Measurements from ENCODE around the gene NOXO1. TPM values are rescaled to one million over a fixed set of nuclear protein-coding genes. Genes with fewer than 3 reads are reported as not detected.

Gene NOXO1
- polyA plus RNA-seq, 1 of the 3 experiments (the other 2 are of a cell fraction) = 0.21 TPM

- TF ChIP-seq USF2 (IDR thresholded peaks at IDR 0.05; ENCODE audit: borderline replicate concordance, low read depth, low read length) (no peak), TCF12 (IDR thresholded peaks at IDR 0.05) (no peak), CHD2 (IDR thresholded peaks at IDR 0.05; ENCODE audit: low read length, partially characterized antibody) (no peak), MXI1 (IDR thresholded peaks at IDR 0.05; ENCODE audit: low read depth, low read length) (no peak), GATA2 (CRISPR knock-in tag; IDR thresholded peaks at IDR 0.05) (no peak)
Measured at GRCh38 chr16:1966460-1966859, 14.8 kb downstream of the NOXO1 start, which contains the start of gene RNF151 (continued).

- no peaks in the 10 kb centered on the region for H3K9me3 ChIP-seq
- ChIA-PET POLR2A (interaction anchor here (0.6 to 2.0 kb wide), 27 partner anchors 10 to 545 kb away, joined by 3 to 17 read pairs (median 5); partner anchors contain the start of genes GFER, MSRB1, NOXO1 and NUBP2), CTCF (interaction anchor here (0.9 to 2.8 kb wide), 6 partner anchors 9 to 188 kb away, joined by 3 to 12 read pairs (median 4); no protein-coding TSS in a partner anchor)
- peak overlapping the region; percentile 76 to 90; a peak in 3 of 4 replicates for H3K27ac ChIP-seq (ENCODE audit: low read depth in 2 of 2, low read length in 1 of 2)
- H3K36me3 ChIP-seq (replicated peaks in 1 of 2; ENCODE audit: control insufficient read depth in 1 of 2, insufficient read depth in 2 of 2, low read length in 1 of 2) = peaks cover 19 to 24% of the 10 kb centered on the region in 2 experiments
- H3K9me2 ChIP-seq = no peaks in the 10 kb centered on the region
- WGBS (ENCODE audit: low lambda C conversion rate) = 15% methylated on average over 20 of the region's 24 CpGs
- peaks cover 33% of the 10 kb centered on the region for H3F3A ChIP-seq (replicated peaks; ENCODE audit: insufficient read depth)
- no peaks in the 10 kb centered on the region for H3K27me3 ChIP-seq (ENCODE audit: insufficient read depth)
- peak overlapping the region; percentile 86 to 98 for H3K4me3 ChIP-seq (ENCODE audit: low read depth in 2 of 2, low read length in 1 of 2)
- DNase-seq = no peak
- H3K79me2 ChIP-seq (ENCODE audit: insufficient read depth) = peaks cover 61% of the 10 kb centered on the region
- TF ChIP-seq CHD2 (IDR thresholded peaks at IDR 0.05; ENCODE audit: low read length, partially characterized antibody) (peak; percentile 7), RCOR1 (IDR thresholded peaks at IDR 0.05; ENCODE audit: low read length) (no peak), ZBTB33 (IDR thresholded peaks at IDR 0.05; ENCODE audit: borderline replicate concordance, low read depth) (no peak), FOSL2 (IDR thresholded peaks at IDR 0.05; ENCODE audit: borderline replicate concordance, low read depth) (no peak)
- H2AFZ ChIP-seq (ENCODE audit: low read depth) = no peak overlapping the region
- peak overlapping the region; percentile 98 for H3K4me2 ChIP-seq
- H3K4me1 ChIP-seq (ENCODE audit: control insufficient read depth in 1 of 2, insufficient read depth in 2 of 2, low read depth in 1 of 2, low read length in 1 of 2) = peaks cover 0 to 38% of the 10 kb centered on the region in 2 experiments; a peak in 1 of 4 replicates
- peaks cover 37% of the 10 kb centered on the region for H4K20me1 ChIP-seq (ENCODE audit: insufficient read depth)
- peak overlapping the region; percentile 92 for H3K9ac ChIP-seq
Measured at GRCh38 chr16:1965396-1966001, 15.8 kb downstream of the NOXO1 start.
